ENCODE data around the gene PRTFDC1.

- TF ChIP-seq CTCF (IDR thresholded peaks at IDR 0.05): no peak
- no peak for TF ChIP-seq POLR2A (IDR thresholded peaks at IDR 0.05)
These were observed 23.3 kb downstream of the PRTFDC1 start for GRCh38 chr10:24929056-24929544.
